GM23248 (cell line): ENCODE data around the gene NME3. TPM values are rescaled to one million over a fixed set of nuclear protein-coding genes. Genes with fewer than 3 reads are reported as not detected.

Source experiments
- DNase-seq: peaks from one replicate; pipeline ENCODE4 v3.0.0-alpha.2; 2015
- H2AFZ ChIP-seq: fragments of 200-600 bp; sonication (generic); 2 replicates; pipeline ENCODE4 v1.6.1; 2016; ENCODE audit warnings: antibody characterized with exemption
- H3F3A ChIP-seq: fragments of 200-600 bp; sonication (generic); 2 replicates; pipeline ENCODE4 v1.6.1; 2016; ENCODE audit warnings: mild to moderate bottlenecking, antibody characterized with exemption, mixed run types; ENCODE audit not compliant: insufficient read depth
- H3K27ac ChIP-seq: fragments of 200-600 bp; sonication (generic); 2 replicates; pipeline ENCODE4 v1.5.1; 2016; ENCODE audit warnings: mild to moderate bottlenecking
- H3K27me3 ChIP-seq: fragments of 200-600 bp; sonication (generic); replicated peaks from 2 replicates; pipeline ENCODE4 v1.6.1; 2016; ENCODE audit warnings: mild to moderate bottlenecking; ENCODE audit not compliant: insufficient read depth
- H3K36me3 ChIP-seq: fragments of 200-600 bp; sonication (generic); 2 replicates; pipeline ENCODE4 v1.6.1; 2016; ENCODE audit warnings: low read depth, mild to moderate bottlenecking
- H3K4me1 ChIP-seq: fragments of 200-600 bp; sonication (generic); 2 replicates; pipeline ENCODE4 v1.6.1; 2016; ENCODE audit warnings: mild to moderate bottlenecking; ENCODE audit not compliant: insufficient read depth
- H3K4me2 ChIP-seq: fragments of 200-600 bp; sonication (generic); one replicate; pipeline ENCODE4 v1.6.1; 2016; ENCODE audit warnings: mild to moderate bottlenecking; ENCODE audit not compliant: unreplicated experiment
- H3K4me3 ChIP-seq: fragments of 200-600 bp; sonication (generic); 2 replicates; pipeline ENCODE4 v1.5.1; 2016; ENCODE audit warnings: mild to moderate bottlenecking
- H3K79me2 ChIP-seq: fragments of 200-600 bp; sonication (generic); 2 replicates; pipeline ENCODE4 v1.6.1; 2016; ENCODE audit warnings: mild to moderate bottlenecking; ENCODE audit not compliant: insufficient read depth
- H3K9ac ChIP-seq: fragments of 200-600 bp; sonication (generic); 2 replicates; pipeline ENCODE4 v1.6.1; 2016; ENCODE audit warnings: mild to moderate bottlenecking
- H3K9me2 ChIP-seq: fragments of 200-600 bp; sonication (generic); 2 replicates; pipeline ENCODE4 v1.6.1; 2016; ENCODE audit warnings: mixed run types, mild to moderate bottlenecking, moderate library complexity; ENCODE audit not compliant: insufficient read depth
- H3K9me3 ChIP-seq: fragments of 200-600 bp; sonication (generic); one replicate; pipeline ENCODE4 v1.6.1; 2017; ENCODE audit warnings: low read depth
- H4K20me1 ChIP-seq: fragments of 200-600 bp; sonication (generic); 2 replicates; pipeline ENCODE4 v1.6.0; 2016; ENCODE audit not compliant: insufficient read depth
- EZH2 ChIP-seq: fragments of 200-600 bp; sonication (generic); IDR thresholded peaks from 2 replicates; pipeline ENCODE4 v1.6.1; 2018; ENCODE audit warnings: antibody characterized with exemption, mild to moderate bottlenecking; ENCODE audit not compliant: insufficient read depth, poor library complexity, severe bottlenecking
- EZH2phosphoT487 ChIP-seq: fragments of 200-600 bp; sonication (generic); IDR thresholded peaks from 2 replicates; pipeline ENCODE4 v1.6.1; 2018; ENCODE audit warnings: antibody characterized with exemption, moderate library complexity, mild to moderate bottlenecking, low read depth; ENCODE audit not compliant: insufficient read depth
- WGBS, 2 experiments: methylation state at CpG; one replicate each; pipeline ENCODE4 v1.1.6; 2015 to 2017; ENCODE audit warnings: low lambda C conversion rate in 2 of 2, low coverage in 1 of 2; ENCODE audit errors: missing lambda C conversion rate in 2 of 2; 5-methylcytosine and 5-hydroxymethylcytosine counted together
- in situ Hi-C: fragments of 300-500 bp; cut with MboI; formaldehyde crosslinking; loops from 2 replicates; pipeline ENCODE4 v1.15.0; 2020
- polyA plus RNA-seq: library from polyadenylated mRNA; unstranded; fragments of >200 nt; fragmentation: Nextera tagmentation; extraction: Ambion mirVana; gene quantifications from 2 replicates; pipeline ENCODE4 v1.2.1, GENCODE V29; 2016
- total RNA-seq: library from RNA; depleted of rRNA; stranded (reverse); fragments of >200 nt; shearing (Covaris generic); gene quantifications from 2 replicates; pipeline ENCODE4 v1.2.3, GENCODE V29; 2014

The NME3 gene
- total and polyA plus RNA-seq, 2 experiments from 2014 or later = 45.3 to 55.4 TPM

DNA sequence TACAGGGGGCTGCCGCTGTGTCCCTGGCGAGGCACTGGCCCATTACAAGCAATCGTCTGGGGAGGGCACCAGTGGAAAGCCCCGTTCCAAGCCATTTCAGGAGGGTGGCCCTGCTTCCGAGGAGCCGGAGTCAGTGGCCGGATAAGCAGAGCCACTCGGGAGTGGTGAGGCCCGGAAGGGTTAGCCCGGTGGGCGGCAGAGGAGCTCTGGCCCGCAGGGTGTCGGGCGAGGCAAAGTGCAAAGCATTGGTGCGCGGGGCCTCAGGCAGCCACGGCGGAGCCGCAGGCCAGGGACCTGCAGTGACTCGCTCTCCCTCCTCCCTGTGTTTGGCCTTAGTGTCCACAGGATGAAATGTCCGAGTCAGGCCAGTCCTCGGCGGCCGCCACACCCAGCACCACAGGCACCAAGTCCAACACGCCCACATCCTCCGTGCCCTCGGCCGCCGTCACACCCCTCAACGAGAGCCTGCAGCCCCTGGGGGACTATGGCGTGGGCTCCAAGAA, 24.6 kb downstream of the NME3 start:
- Histone ChIP-seq H4K20me1 (no peaks in the 10 kb centered on the region), H3K27me3 (no peaks in the 10 kb centered on the region), H3K9ac (no peak overlapping the region), H3F3A (no peaks in the 10 kb centered on the region), H3K36me3 (peaks cover 5% of the 10 kb centered on the region; the same call in 1 of the 2 replicates), H3K4me3 (no peak overlapping the region), H2AFZ (no peak overlapping the region), H3K9me3 (no peaks in the 10 kb centered on the region), H3K79me2 (no peaks in the 10 kb centered on the region), H3K9me2 (no peaks in the 10 kb centered on the region), H3K4me1 (peaks cover 11% of the 10 kb centered on the region), H3K27ac (no peak overlapping the region), H3K4me2 (no peak overlapping the region)
- in situ Hi-C loops = no loop called here
- WGBS, 2 experiments = 95 to 96% methylated on average over 30 to 31 of the region's 31 CpGs
- TF ChIP-seq EZH2phosphoT487 (no peak), EZH2 (no peak)
- no peak for DNase-seq

DNA sequence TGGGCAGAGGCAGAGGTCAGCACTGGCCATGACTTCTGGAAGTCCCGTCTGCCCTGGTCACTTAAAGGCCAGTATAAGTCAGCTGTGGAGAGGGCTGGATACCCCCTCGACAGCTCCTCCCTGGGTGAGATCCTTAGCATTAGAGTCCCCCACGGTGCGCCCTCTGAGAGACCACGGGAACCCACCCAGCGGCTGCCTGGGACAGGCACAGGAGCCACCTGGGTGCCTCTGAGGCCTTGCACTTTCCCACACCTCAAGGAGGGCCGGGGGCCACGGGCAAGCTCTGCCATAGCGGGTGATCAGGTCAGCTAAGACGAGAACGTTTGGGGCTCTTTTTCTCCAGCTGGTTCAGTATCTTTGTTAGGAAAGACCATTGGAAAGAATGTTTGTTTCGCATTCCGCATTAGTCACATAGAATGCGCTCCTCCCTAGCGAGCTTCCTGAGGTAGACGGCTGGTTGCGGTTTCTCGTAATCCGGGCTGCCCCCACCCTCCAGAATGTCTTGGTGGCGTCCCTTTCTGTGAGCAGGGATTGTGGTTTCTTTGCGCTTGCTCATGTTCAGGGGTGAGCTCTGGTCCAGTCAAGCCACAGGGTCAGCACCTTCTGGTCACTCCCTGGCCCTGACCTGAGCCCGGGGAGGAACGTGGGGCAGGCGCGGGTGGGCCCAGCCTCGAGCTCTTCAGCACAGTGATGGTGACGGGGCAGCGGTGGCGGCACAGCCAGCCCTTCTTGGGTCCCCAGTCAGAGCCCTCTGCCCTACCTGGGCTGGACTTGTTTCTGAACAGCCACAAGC, 25.2 kb downstream of the NME3 start:
- Histone ChIP-seq H3K9me3 (no peaks in the 10 kb centered on the region), H3K9ac (no peak overlapping the region), H2AFZ (no peak overlapping the region), H3K4me2 (no peak overlapping the region), H3F3A (no peaks in the 10 kb centered on the region), H3K27me3 (no peaks in the 10 kb centered on the region), H4K20me1 (no peaks in the 10 kb centered on the region), H3K4me1 (peaks cover 11% of the 10 kb centered on the region), H3K27ac (0 out of 2 replicates have a peak overlapping the region, but pooled peaks have one; percentile 24), H3K4me3 (no peak overlapping the region), H3K36me3 (peaks cover 5% of the 10 kb centered on the region; the same call in 1 of the 2 replicates), H3K9me2 (no peaks in the 10 kb centered on the region), H3K79me2 (no peaks in the 10 kb centered on the region)
- TF ChIP-seq EZH2phosphoT487 = no peak
- no peak for TF ChIP-seq EZH2
- DNase-seq = no peak
- in situ Hi-C loops = no loop called here
- WGBS, 2 experiments = 95 to 96% methylated on average over 28 to 29 of the region's 29 CpGs

GRCh38 chr16:1745181-1745899, 26.0 kb downstream of the NME3 start:
- TF ChIP-seq EZH2 (no peak), EZH2phosphoT487 (no peak)
- Histone ChIP-seq H3K4me3 (no peak overlapping the region), H3K9me2 (no peaks in the 10 kb centered on the region), H3K79me2 (peaks cover 1% of the 10 kb centered on the region; the same call in 1 of the 2 replicates), H3K9me3 (no peaks in the 10 kb centered on the region), H4K20me1 (no peaks in the 10 kb centered on the region), H3K27me3 (no peaks in the 10 kb centered on the region), H3K27ac (peak overlapping the region; percentile 24; the same call in 1 of the 2 replicates), H3K4me2 (no peak overlapping the region), H3K9ac (no peak overlapping the region), H2AFZ (no peak overlapping the region), H3K36me3 (no peaks in the 10 kb centered on the region; the same call in 1 of the 2 replicates), H3F3A (no peaks in the 10 kb centered on the region), H3K4me1 (peaks cover 11% of the 10 kb centered on the region)
- WGBS, 2 experiments = 73% methylated on average over 24 to 25 of the region's 25 CpGs
- in situ Hi-C loops = no loop called here
- peak; percentile 74 for DNase-seq

DNA sequence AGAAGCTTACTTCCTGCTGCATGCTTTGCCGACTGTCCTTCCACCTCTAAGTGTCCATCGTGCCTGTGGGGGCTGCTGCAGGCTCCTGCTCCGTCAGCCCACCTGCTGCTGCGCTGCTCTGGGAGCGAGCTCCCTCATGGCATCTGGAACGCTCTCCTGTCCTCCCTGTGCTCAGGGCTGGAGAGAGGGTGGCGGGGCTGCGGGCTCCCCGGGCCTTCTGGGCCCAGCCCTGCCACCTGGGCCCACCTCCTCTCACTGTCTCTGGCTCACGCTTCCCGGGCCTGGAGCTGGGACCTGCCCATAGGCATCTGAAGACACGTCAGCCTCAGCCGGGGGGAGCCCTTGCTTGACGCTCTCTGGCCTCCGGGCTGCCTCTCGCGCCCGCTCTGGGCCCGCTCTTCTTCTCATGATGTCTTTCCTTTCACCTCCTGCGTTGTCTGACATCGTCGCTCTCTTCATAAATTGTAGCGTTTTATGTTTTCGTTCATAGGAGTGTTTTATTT, 27.0 kb downstream of the NME3 start:
- peaks cover 4% of the 10 kb centered on the region; the same call in 1 of the 2 replicates for H3K79me2 ChIP-seq
- no peak for DNase-seq
- peaks cover 11% of the 10 kb centered on the region for H3K4me1 ChIP-seq
- WGBS, 2 experiments = 95 to 96% methylated on average over 21 to 22 of the region's 24 CpGs
- H3K9ac ChIP-seq = no peak overlapping the region
- H3K27me3 ChIP-seq = no peaks in the 10 kb centered on the region
- no peaks in the 10 kb centered on the region for H3F3A ChIP-seq
- H2AFZ ChIP-seq = no peak overlapping the region
- H3K9me2 ChIP-seq = no peaks in the 10 kb centered on the region
- no peaks in the 10 kb centered on the region for H3K9me3 ChIP-seq
- H3K27ac ChIP-seq = no peak overlapping the region
- TF ChIP-seq EZH2phosphoT487 (no peak), EZH2 (no peak)
- no peak overlapping the region for H3K4me3 ChIP-seq
- no peaks in the 10 kb centered on the region for H4K20me1 ChIP-seq
- H3K4me2 ChIP-seq = no peak overlapping the region
- in situ Hi-C loops = no loop called here
- H3K36me3 ChIP-seq = no peaks in the 10 kb centered on the region; the same call in 1 of the 2 replicates
